LNCaP clone FGC (cell line): ENCODE results near the gene FAM120B.

Experiments
- DNase-seq: peaks from one replicate; pipeline ENCODE4 v3.0.0-alpha.2; 2011; ENCODE audit warnings: low read depth
- H3K4me3 ChIP-seq: 2 replicates; pipeline ENCODE4 v1.5.1; 2011; ENCODE audit warnings: mild to moderate bottlenecking, low read depth, low read length, control low read depth
- TF ChIP-seq, protein P1 (sequence below): IDR thresholded peaks from 2 replicates; pipeline ENCODE4 v1.5.1; 2012; ENCODE audit warnings: mild to moderate bottlenecking; ENCODE audit not compliant: control insufficient read depth, insufficient read depth; ENCODE audit errors: extremely low read depth

FAM120B gene

GRCh38 chr6:170308761-170309160 is 2.2 kb downstream of the FAM120B start:
- TF ChIP-seq, protein P1, sequence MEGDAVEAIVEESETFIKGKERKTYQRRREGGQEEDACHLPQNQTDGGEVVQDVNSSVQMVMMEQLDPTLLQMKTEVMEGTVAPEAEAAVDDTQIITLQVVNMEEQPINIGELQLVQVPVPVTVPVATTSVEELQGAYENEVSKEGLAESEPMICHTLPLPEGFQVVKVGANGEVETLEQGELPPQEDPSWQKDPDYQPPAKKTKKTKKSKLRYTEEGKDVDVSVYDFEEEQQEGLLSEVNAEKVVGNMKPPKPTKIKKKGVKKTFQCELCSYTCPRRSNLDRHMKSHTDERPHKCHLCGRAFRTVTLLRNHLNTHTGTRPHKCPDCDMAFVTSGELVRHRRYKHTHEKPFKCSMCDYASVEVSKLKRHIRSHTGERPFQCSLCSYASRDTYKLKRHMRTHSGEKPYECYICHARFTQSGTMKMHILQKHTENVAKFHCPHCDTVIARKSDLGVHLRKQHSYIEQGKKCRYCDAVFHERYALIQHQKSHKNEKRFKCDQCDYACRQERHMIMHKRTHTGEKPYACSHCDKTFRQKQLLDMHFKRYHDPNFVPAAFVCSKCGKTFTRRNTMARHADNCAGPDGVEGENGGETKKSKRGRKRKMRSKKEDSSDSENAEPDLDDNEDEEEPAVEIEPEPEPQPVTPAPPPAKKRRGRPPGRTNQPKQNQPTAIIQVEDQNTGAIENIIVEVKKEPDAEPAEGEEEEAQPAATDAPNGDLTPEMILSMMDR = no peak
- H3K4me3 ChIP-seq = no peak overlapping the region

DNA sequence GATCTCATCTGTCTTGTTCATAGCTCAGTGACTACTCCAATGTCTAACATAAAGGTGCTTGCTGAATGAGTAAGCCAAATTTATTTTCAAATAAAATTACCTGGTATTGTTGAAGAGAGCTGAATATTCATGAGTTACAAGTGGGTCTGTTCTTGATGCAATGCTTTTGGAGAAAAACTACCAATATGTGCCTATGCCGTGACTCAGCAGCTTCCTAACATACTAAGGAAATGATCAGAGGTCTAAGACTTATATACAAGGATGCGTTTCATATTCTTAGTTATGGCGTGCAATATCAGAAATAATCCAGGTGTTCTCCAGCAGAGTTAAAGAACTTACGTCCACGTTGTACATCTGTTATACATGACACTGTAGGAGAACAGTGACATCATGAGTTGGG is 5.1 kb downstream of the FAM120B start:
- DNase-seq = no peak
- TF ChIP-seq, protein P1 = no peak
- H3K4me3 ChIP-seq = no peak overlapping the region

More at GRCh38 chr6:170308761-170309160, 2.2 kb downstream of the FAM120B start:
- no peak for DNase-seq

GRCh38 chr6:170312876-170313275 is 6.3 kb downstream of the FAM120B start:
- TF ChIP-seq, protein P1 = no peak
- no peak for DNase-seq
- no peak overlapping the region for H3K4me3 ChIP-seq

DNA sequence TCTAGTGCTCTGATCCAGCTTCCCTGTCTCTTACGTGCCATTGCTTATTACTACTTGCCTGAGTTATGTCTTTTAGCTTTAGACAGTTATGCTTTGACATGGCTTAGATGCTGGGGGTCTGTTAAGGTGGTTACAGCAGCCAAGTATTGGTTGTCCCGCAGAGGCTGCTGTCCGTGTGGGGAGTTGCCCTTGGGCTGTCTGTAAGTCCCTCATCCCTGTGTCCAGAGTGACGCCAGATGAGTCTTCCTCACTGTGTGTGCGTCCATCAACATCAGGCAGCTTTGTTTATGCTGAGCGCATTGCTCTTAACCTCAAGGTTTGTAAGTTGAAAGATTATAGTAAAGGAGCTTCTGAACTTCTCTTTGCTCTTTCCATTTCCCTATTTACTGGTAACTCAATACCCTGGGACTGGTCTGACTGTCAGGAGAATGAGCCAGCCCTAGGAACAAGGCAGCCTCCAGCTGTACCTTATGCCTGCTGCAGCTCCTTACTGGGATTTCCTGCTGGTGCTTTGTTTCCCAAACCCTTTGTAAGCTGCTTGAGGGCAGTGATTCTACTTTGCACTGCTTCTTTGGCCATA is 7.2 kb downstream of the FAM120B start:
- no peak overlapping the region for H3K4me3 ChIP-seq
- TF ChIP-seq, protein P1 = no peak
- no peak for DNase-seq

GRCh38 chr6:170314983-170315382 is 8.4 kb downstream of the FAM120B start:
- H3K4me3 ChIP-seq = no peak overlapping the region
- TF ChIP-seq, protein P1 = no peak
- no peak for DNase-seq

DNA sequence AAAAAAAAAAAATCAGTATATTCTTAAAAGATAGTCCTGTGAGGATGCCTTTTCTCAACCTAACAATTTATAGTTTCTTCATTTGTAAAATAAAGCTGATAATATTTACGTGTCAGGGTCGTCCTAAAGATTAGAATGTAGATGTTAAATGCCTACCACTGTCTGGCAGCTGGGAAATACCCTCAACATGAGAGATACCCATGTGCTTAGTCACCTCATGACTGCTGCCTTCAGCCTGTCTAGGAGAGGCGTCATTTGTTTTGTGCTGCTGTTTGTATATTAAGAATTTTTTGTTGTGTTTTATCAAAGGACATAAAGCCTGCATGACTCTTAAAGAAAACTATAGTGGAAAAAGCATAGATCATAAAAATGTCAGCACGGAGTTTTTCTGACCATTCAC is 9.5 kb downstream of the FAM120B start:
- H3K4me3 ChIP-seq = no peak overlapping the region
- no peak for DNase-seq
- TF ChIP-seq, protein P1 = no peak

DNA sequence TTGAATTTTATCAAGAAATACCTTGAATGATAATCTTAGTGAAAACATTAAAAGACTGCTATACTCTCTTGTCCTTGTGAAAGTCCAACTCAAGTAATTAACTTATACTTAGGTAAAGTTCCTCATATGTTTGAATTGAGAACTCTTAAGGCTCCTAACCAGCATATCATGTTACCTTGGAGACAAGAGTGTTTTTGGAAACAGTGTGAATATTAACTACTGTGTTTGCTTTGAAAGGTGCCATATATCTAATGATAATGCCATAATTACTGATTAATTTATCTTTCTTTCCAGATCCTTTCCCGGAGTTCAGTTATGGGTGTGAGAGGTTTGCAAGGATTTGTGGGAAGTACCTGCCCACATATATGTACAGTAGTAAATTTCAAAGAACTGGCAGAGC is 10.5 kb downstream of the FAM120B start:
- DNase-seq = no peak
- H3K4me3 ChIP-seq = no peak overlapping the region
- TF ChIP-seq, protein P1 = no peak
